ENCODE results near the gene ESYT2. TPM values are rescaled to one million over a fixed set of nuclear protein-coding genes. Genes with fewer than 3 reads are reported as not detected.

ESYT2 gene
- total and polyA plus RNA-seq, 4 donors = 30.6 to 172 (median 108) TPM

- no peak overlapping the region for H3K4me3 ChIP-seq (ENCODE audit: low read length in 2 of 2)
- ATAC-seq (ENCODE audit: low FRiP score) (no peak), DNase-seq (no peak)
- no peaks in the 10 kb centered on the region for H3K36me3 ChIP-seq (ENCODE audit: control insufficient read depth in 1 of 2, insufficient read depth in 2 of 2, low read length in 1 of 2)
- no peaks in the 10 kb centered on the region for H3K4me1 ChIP-seq (ENCODE audit: control insufficient read depth in 1 of 2, insufficient read depth in 2 of 2, low read length in 2 of 2)
- no peaks in the 10 kb centered on the region for H3K27me3 ChIP-seq (ENCODE audit: control insufficient read depth in 1 of 2, insufficient read depth in 2 of 2, low read length in 1 of 2)
- intact Hi-C loops (cut with DNase I) = no loop called here
- 67 to 69% methylated on average over 21 of the region's 21 CpGs for WGBS, 2 donors
- H3K27ac ChIP-seq (ENCODE audit: low read depth in 1 of 2, low read length in 2 of 2) = no peak overlapping the region
- H3K9me3 ChIP-seq (ENCODE audit: control insufficient read depth, low read length) = no peaks in the 10 kb centered on the region
Measured at GRCh38 chr7:158834878-158835784, 5.8 kb upstream of the ESYT2 start.

GRCh38 chr7:158832994-158833393, 3.7 kb upstream of the ESYT2 start:
- 88% methylated on average over 3 of the region's 3 CpGs for WGBS, 2 donors
- no peak for DNase-seq
- intact Hi-C loops (cut with DNase I) = no loop called here
- ATAC-seq (ENCODE audit: low FRiP score) = no peak
- Histone ChIP-seq H3K4me3 (ENCODE audit: low read length in 2 of 2) (no peak overlapping the region), H3K27me3 (ENCODE audit: control insufficient read depth in 1 of 2, insufficient read depth in 2 of 2, low read length in 1 of 2) (no peaks in the 10 kb centered on the region), H3K4me1 (ENCODE audit: control insufficient read depth in 1 of 2, insufficient read depth in 2 of 2, low read length in 2 of 2) (no peaks in the 10 kb centered on the region), H3K27ac (ENCODE audit: low read depth in 1 of 2, low read length in 2 of 2) (no peak overlapping the region), H3K36me3 (ENCODE audit: control insufficient read depth in 1 of 2, insufficient read depth in 2 of 2, low read length in 1 of 2) (no peaks in the 10 kb centered on the region), H3K9me3 (ENCODE audit: control insufficient read depth, low read length) (no peaks in the 10 kb centered on the region)

- no peak overlapping the region for H3K27ac ChIP-seq (ENCODE audit: low read depth in 1 of 2, low read length in 2 of 2)
- WGBS, 2 donors = 88 to 89% methylated on average over 6 of the region's 6 CpGs
- H3K27me3 ChIP-seq (ENCODE audit: control insufficient read depth in 1 of 2, insufficient read depth in 2 of 2, low read length in 1 of 2) = no peaks in the 10 kb centered on the region
- H3K4me1 ChIP-seq (ENCODE audit: control insufficient read depth in 1 of 2, insufficient read depth in 2 of 2, low read length in 2 of 2) = no peaks in the 10 kb centered on the region
- DNase-seq (no peak), ATAC-seq (ENCODE audit: low FRiP score) (no peak)
- H3K9me3 ChIP-seq (ENCODE audit: control insufficient read depth, low read length) = no peaks in the 10 kb centered on the region
- no peaks in the 10 kb centered on the region for H3K36me3 ChIP-seq (ENCODE audit: control insufficient read depth in 1 of 2, insufficient read depth in 2 of 2, low read length in 1 of 2)
- H3K4me3 ChIP-seq (ENCODE audit: low read length in 2 of 2) = no peak overlapping the region
- intact Hi-C loops (cut with DNase I) = no loop called here
Measured at GRCh38 chr7:158831738-158832091, 2.4 kb upstream of the ESYT2 start.

- no peak for DNase-seq
- Histone ChIP-seq H3K4me3 (ENCODE audit: low read length in 2 of 2) (peak overlapping the region; percentile 6 to 51), H3K4me1 (ENCODE audit: control insufficient read depth in 1 of 2, insufficient read depth in 2 of 2, low read length in 2 of 2) (no peaks in the 10 kb centered on the region), H3K27me3 (ENCODE audit: control insufficient read depth in 1 of 2, insufficient read depth in 2 of 2, low read length in 1 of 2) (no peaks in the 10 kb centered on the region), H3K36me3 (ENCODE audit: control insufficient read depth in 1 of 2, insufficient read depth in 2 of 2, low read length in 1 of 2) (no peaks in the 10 kb centered on the region), H3K9me3 (ENCODE audit: control insufficient read depth, low read length) (no peaks in the 10 kb centered on the region), H3K27ac (ENCODE audit: low read depth in 1 of 2, low read length in 2 of 2) (peak overlapping the region; percentile 78)
- WGBS, 2 donors = 0 to 1% methylated on average over 14 of the region's 14 CpGs
- no peak for ATAC-seq (ENCODE audit: low FRiP score)
- intact Hi-C loops (cut with DNase I) = loop anchor here in 1 of 2 donors (1.0 kb wide), 1 partner anchor 26 kb away; the partner anchor contains the start of gene DYNC2I1
Measured at GRCh38 chr7:158830211-158830723, 958 bp upstream of the ESYT2 start.

- ATAC-seq (ENCODE audit: low FRiP score) (peak; percentile 70), DNase-seq (peak; percentile 84 to 85)
- Histone ChIP-seq H3K4me3 (ENCODE audit: low read length in 2 of 2) (peak overlapping the region; percentile 94 to 97), H3K9me3 (ENCODE audit: control insufficient read depth, low read length) (no peaks in the 10 kb centered on the region), H3K27me3 (ENCODE audit: control insufficient read depth in 1 of 2, insufficient read depth in 2 of 2, low read length in 1 of 2) (no peaks in the 10 kb centered on the region), H3K4me1 (ENCODE audit: control insufficient read depth in 1 of 2, insufficient read depth in 2 of 2, low read length in 2 of 2) (no peaks in the 10 kb centered on the region), H3K27ac (ENCODE audit: low read depth in 1 of 2, low read length in 2 of 2) (peak overlapping the region; percentile 93 to 98), H3K36me3 (ENCODE audit: control insufficient read depth in 1 of 2, insufficient read depth in 2 of 2, low read length in 1 of 2) (no peaks in the 10 kb centered on the region)
- WGBS, 2 donors = 0% methylated on average over 28 to 38 of the region's 38 CpGs
- intact Hi-C loops (cut with DNase I) = loop anchor here (1.0 to 5.0 kb wide), 4 partner anchors 33 to 125 kb away; partner anchors contain the start of gene NCAPG2 (in 1 of the 2)
Measured at GRCh38 chr7:158829021-158829341, 328 bp downstream of the ESYT2 start.

GRCh38 chr7:158828133-158829020, 932 bp downstream of the ESYT2 start:
- peak overlapping the region; percentile 94 to 97 for H3K4me3 ChIP-seq (ENCODE audit: low read length in 2 of 2)
- H3K4me1 ChIP-seq (ENCODE audit: control insufficient read depth in 1 of 2, insufficient read depth in 2 of 2, low read length in 2 of 2) = no peaks in the 10 kb centered on the region
- no peaks in the 10 kb centered on the region for H3K27me3 ChIP-seq (ENCODE audit: control insufficient read depth in 1 of 2, insufficient read depth in 2 of 2, low read length in 1 of 2)
- 1% methylated on average over 68 to 82 of the region's 82 CpGs for WGBS, 2 donors
- intact Hi-C loops (cut with DNase I) = loop anchor here (1.0 to 5.0 kb wide), 4 partner anchors 34 to 124 kb away; partner anchors contain the start of gene NCAPG2 (in 1 of the 2)
- DNase-seq (peak; percentile 67 to 84), ATAC-seq (ENCODE audit: low FRiP score) (peak; percentile 51)
- peak overlapping the region; percentile 93 to 98 for H3K27ac ChIP-seq (ENCODE audit: low read depth in 1 of 2, low read length in 2 of 2)
- no peaks in the 10 kb centered on the region for H3K36me3 ChIP-seq (ENCODE audit: control insufficient read depth in 1 of 2, insufficient read depth in 2 of 2, low read length in 1 of 2)
- no peaks in the 10 kb centered on the region for H3K9me3 ChIP-seq (ENCODE audit: control insufficient read depth, low read length)

GRCh38 chr7:158827411-158828132, 1.7 kb downstream of the ESYT2 start:
- no peak for DNase-seq
- WGBS, 2 donors = 2 to 3% methylated on average over 13 of the region's 13 CpGs
- intact Hi-C loops (cut with DNase I) = loop anchor here (2.0 to 5.0 kb wide), 3 partner anchors 35 to 45 kb away; no protein-coding TSS in a partner anchor
- no peaks in the 10 kb centered on the region for H3K9me3 ChIP-seq (ENCODE audit: control insufficient read depth, low read length)
- ATAC-seq (ENCODE audit: low FRiP score) = no peak
- H3K27ac ChIP-seq (ENCODE audit: low read depth in 1 of 2, low read length in 2 of 2) = peak overlapping the region; percentile 64 to 98
- H3K36me3 ChIP-seq (ENCODE audit: control insufficient read depth in 1 of 2, insufficient read depth in 2 of 2, low read length in 1 of 2) = no peaks in the 10 kb centered on the region
- no peaks in the 10 kb centered on the region for H3K27me3 ChIP-seq (ENCODE audit: control insufficient read depth in 1 of 2, insufficient read depth in 2 of 2, low read length in 1 of 2)
- H3K4me3 ChIP-seq (ENCODE audit: low read length in 2 of 2) = peak overlapping the region; percentile 94 to 97
- H3K4me1 ChIP-seq (ENCODE audit: control insufficient read depth in 1 of 2, insufficient read depth in 2 of 2, low read length in 2 of 2) = no peaks in the 10 kb centered on the region

All from aorta (tissue), 5 donors.